ENCODE results near the gene ROR2.

The ROR2 gene

GRCh38 chr9:91583966-91584365, 366.1 kb downstream of the ROR2 start:
- FAIRE-seq = no peak
- TF ChIP-seq TAF1 (IDR thresholded peaks at IDR 0.05; ENCODE audit: borderline replicate concordance, low read depth, low read length) (no peak), POLR2A (IDR thresholded peaks at IDR 0.05; ENCODE audit: low read depth, low read length) (no peak), POLR2AphosphoS5 (IDR thresholded peaks at IDR 0.05; ENCODE audit: low read depth, low read length) (no peak)
- no peak for DNase-seq (ENCODE audit: insufficient read length)

DNA sequence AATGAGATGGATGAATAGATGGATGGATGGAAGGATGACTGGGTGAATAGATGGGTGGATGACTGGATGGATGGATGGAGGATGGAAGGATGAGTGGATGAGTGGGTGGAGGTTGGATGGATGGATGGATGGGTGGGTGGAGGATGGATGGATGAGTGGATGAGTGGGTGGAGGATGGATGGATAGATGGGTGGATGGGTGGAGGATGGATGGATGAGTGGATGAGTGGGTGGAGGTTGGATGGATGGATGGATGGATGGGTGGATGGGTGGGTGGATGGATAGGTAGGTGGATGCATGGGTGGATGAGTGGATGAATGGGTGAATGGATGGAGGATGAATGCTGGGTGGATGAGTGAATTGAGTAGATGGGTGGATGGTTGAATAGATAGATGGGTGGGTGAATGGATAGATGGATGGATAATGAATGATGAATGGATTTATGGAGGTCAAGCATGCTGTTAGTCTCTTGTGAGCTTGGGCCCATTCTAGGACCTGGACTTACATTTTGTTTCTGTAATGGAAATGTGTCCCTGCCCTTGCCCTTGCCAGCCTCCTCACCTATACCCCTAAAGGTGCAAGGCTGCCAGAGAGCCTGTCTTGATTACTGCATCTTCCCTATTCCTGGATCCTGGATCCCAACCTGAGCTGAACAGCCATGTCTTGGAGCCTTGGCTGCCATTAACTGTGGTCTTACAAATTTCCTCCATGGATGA, 366.7 kb downstream of the ROR2 start:
- FAIRE-seq = no peak
- DNase-seq (ENCODE audit: insufficient read length) = no peak
- TF ChIP-seq POLR2A (IDR thresholded peaks at IDR 0.05; ENCODE audit: low read depth, low read length) = no peak
- no peak for TF ChIP-seq POLR2AphosphoS5 (IDR thresholded peaks at IDR 0.05; ENCODE audit: low read depth, low read length)
- no peak for TF ChIP-seq TAF1 (IDR thresholded peaks at IDR 0.05; ENCODE audit: borderline replicate concordance, low read depth, low read length)

- no peak for FAIRE-seq
Observed at GRCh38 chr9:91582181-91582580, 367.8 kb downstream of the ROR2 start.

GRCh38 chr9:91580136-91580535, 369.9 kb downstream of the ROR2 start:
- TF ChIP-seq POLR2A (IDR thresholded peaks at IDR 0.05; ENCODE audit: low read depth, low read length) = no peak
- TF ChIP-seq TAF1 (IDR thresholded peaks at IDR 0.05; ENCODE audit: borderline replicate concordance, low read depth, low read length) = no peak
- TF ChIP-seq POLR2AphosphoS5 (IDR thresholded peaks at IDR 0.05; ENCODE audit: low read depth, low read length) = no peak
- FAIRE-seq (no peak), DNase-seq (ENCODE audit: insufficient read length) (no peak)

More at GRCh38 chr9:91582181-91582580, 367.8 kb downstream of the ROR2 start:
- TF ChIP-seq POLR2A (IDR thresholded peaks at IDR 0.05; ENCODE audit: low read depth, low read length) (no peak), TAF1 (IDR thresholded peaks at IDR 0.05; ENCODE audit: borderline replicate concordance, low read depth, low read length) (no peak), POLR2AphosphoS5 (IDR thresholded peaks at IDR 0.05; ENCODE audit: low read depth, low read length) (no peak)
- DNase-seq (ENCODE audit: insufficient read length) = no peak

DNA sequence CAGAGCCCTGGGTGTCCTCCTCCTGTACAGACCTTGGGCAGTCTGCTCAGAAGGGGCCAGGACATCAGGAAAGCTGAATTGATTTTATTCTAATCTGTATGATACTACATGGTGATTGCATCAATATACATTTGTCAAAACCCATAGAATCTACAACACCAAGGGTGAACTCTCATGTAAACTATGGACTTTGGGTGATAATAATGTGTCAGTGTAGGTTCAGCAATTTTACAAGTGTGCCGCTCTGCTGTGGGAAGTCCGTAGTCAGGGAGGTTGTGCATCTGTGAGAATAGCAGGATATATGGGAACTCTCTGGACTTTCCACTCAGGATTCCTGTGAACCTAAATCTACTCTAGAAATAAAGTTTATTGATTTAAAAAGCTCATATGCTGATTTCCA, 371.1 kb downstream of the ROR2 start:
- TF ChIP-seq POLR2AphosphoS5 (IDR thresholded peaks at IDR 0.05; ENCODE audit: low read depth, low read length) (no peak), TAF1 (IDR thresholded peaks at IDR 0.05; ENCODE audit: borderline replicate concordance, low read depth, low read length) (no peak), POLR2A (IDR thresholded peaks at IDR 0.05; ENCODE audit: low read depth, low read length) (no peak)
- no peak for DNase-seq (ENCODE audit: insufficient read length)
- FAIRE-seq = no peak

DNA sequence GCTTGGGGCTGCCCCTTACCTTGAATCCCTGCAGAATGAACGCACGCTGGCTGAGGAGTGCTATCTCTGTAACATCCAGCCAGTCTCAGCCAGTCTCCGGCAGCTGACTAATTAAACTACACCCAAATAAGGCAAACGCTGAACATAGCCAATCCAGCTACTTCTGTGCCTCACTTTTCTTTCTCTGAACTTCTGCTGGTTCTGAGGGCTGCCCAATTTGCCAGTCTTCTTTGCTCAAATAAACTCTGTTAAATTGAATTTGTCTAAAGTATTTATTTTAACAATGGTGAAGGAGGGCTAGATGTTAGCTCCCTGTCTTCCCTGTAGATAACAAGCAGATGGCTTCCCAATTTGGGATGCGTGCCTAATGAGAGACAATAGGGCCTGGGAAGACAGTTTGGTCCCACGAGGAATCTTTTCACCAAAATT, 372.4 kb downstream of the ROR2 start:
- TF ChIP-seq TAF1 (IDR thresholded peaks at IDR 0.05; ENCODE audit: borderline replicate concordance, low read depth, low read length) (no peak), POLR2AphosphoS5 (IDR thresholded peaks at IDR 0.05; ENCODE audit: low read depth, low read length) (no peak), POLR2A (IDR thresholded peaks at IDR 0.05; ENCODE audit: low read depth, low read length) (no peak)
- no peak for DNase-seq (ENCODE audit: insufficient read length)
- FAIRE-seq = no peak

DNA sequence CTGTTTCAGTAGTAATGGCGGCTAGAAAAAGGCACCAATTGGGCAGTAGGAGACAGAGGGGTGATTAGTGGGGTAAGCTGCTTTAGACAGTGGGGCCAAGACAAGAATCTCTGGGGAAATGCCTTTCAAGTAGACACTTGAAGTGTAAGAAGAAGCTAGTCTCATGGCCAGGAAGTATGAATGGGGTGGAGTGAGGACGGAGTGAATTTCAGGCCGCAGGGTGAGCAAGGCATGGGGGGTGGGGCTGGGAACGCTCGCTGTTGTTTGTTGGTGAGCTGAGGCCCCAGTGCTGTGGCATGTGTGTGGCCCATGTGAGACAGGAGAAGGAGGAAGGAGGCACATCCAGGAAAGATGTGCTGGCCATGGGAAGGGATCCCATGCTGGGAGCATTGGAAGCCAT, 377.2 kb downstream of the ROR2 start:
- no peak for DNase-seq (ENCODE audit: insufficient read length)
- FAIRE-seq = no peak
- TF ChIP-seq TAF1 (IDR thresholded peaks at IDR 0.05; ENCODE audit: borderline replicate concordance, low read depth, low read length) (no peak), POLR2AphosphoS5 (IDR thresholded peaks at IDR 0.05; ENCODE audit: low read depth, low read length) (no peak)

DNA sequence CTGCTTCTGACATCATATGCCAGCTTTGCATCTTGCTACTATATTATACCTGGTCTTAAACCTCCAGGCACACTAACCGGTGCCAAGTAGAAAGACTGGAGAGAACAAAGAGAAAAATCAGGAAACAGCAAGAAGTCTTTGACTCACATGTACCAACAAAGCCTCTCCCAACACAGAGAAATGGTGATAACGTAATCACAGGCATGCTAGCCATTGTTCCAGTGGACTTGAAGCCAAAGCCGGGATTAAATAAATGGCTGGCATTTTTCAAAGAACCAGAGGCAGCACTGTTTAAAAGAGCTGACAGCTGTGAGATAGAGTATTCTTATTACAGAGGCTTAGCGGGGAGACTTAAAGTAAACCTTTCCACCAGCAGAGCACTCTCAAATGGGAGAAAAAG, 378.0 kb downstream of the ROR2 start:
- TF ChIP-seq POLR2A (IDR thresholded peaks at IDR 0.05; ENCODE audit: low read depth, low read length) = no peak
- no peak for TF ChIP-seq TAF1 (IDR thresholded peaks at IDR 0.05; ENCODE audit: borderline replicate concordance, low read depth, low read length)
- TF ChIP-seq POLR2AphosphoS5 (IDR thresholded peaks at IDR 0.05; ENCODE audit: low read depth, low read length) = no peak
- FAIRE-seq (no peak), DNase-seq (ENCODE audit: insufficient read length) (no peak)

DNA sequence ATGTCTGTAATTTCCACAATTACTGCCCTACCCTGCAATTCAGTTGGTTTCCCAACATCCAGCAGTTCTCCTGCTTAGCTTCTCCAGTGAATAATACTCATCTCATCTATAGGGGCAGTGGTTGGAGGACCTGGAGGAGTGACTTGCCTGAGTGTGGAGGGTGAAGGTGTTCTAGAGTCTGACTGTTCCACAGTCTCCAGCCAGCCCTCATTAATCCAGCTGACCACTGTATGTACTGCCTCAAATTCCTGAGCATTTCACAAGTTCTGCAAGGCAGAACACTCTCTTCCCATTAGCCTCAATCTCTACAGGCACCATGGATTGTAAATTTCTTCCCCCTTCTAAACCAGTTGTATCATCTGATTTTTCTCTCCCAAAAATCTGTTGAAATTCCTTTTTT, 379.0 kb downstream of the ROR2 start:
- DNase-seq (ENCODE audit: insufficient read length) (no peak), FAIRE-seq (no peak)
- TF ChIP-seq POLR2AphosphoS5 (IDR thresholded peaks at IDR 0.05; ENCODE audit: low read depth, low read length) = no peak
- TF ChIP-seq POLR2A (IDR thresholded peaks at IDR 0.05; ENCODE audit: low read depth, low read length) = no peak
- no peak for TF ChIP-seq TAF1 (IDR thresholded peaks at IDR 0.05; ENCODE audit: borderline replicate concordance, low read depth, low read length)

DNA sequence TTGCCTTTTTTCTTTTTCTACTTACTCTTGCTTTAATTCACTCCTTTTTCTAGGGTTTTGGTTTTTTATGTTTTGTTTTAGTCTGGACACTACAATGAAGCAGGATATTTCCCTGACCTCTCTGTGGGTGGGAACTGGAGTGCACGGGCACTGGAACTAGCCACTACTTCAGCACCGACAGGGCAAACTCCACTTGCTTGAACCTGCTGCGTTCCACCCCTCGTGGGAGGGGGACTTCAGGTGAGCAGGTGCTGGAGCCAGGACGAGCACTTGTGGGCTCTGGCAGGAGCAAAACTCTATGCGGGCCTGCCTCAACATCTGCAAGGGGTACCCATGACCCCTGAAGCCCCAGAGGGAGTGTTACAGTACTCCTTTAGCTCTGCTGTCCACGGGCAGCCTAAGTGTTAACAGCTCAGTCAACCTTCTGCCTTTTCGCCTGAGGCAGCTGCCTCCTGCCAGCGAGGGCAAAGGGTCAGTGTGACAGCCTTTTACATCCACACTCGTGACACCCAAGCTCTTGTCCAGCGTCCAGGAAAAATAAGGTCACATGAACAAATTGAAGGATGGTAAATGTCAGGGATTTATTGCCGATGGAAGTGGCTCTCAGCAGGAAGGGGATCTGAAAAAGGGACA, 382.3 kb downstream of the ROR2 start:
- TF ChIP-seq TAF1 (IDR thresholded peaks at IDR 0.05; ENCODE audit: borderline replicate concordance, low read depth, low read length) (no peak), POLR2A (IDR thresholded peaks at IDR 0.05; ENCODE audit: low read depth, low read length) (no peak), POLR2AphosphoS5 (IDR thresholded peaks at IDR 0.05; ENCODE audit: low read depth, low read length) (no peak)
- DNase-seq (ENCODE audit: insufficient read length) = no peak
- no peak for FAIRE-seq

DNA sequence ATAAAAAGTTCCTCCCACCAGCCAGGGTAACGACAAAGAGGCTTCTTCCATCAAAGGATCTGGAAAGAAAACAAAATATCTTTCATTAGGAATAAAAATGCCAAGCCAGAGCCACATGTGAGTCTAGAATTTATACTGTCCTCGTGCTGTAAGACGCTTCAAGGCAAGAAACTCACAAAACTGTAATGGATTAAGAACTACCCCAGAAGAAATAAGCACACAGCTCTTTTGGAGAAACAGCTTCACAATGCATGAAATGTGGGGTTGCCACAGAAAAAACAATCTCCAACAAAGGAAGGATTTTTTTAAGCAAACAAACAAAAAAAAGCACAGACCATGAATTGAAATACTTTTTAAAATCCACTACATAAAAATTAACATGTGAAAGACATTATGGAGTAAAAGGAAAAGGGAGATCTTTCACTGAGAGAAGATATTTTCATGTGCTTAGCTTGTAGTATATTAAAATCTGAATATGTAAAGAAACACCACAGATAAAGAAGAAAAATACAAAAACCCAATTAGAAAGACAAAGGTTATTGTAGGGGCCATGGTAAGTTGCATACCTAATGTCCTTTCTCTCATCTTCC, 385.9 kb downstream of the ROR2 start:
- FAIRE-seq = no peak
- TF ChIP-seq POLR2AphosphoS5 (IDR thresholded peaks at IDR 0.05; ENCODE audit: low read depth, low read length) (no peak), TAF1 (IDR thresholded peaks at IDR 0.05; ENCODE audit: borderline replicate concordance, low read depth, low read length) (no peak), POLR2A (IDR thresholded peaks at IDR 0.05; ENCODE audit: low read depth, low read length) (no peak)
- no peak for DNase-seq (ENCODE audit: insufficient read length)

DNA sequence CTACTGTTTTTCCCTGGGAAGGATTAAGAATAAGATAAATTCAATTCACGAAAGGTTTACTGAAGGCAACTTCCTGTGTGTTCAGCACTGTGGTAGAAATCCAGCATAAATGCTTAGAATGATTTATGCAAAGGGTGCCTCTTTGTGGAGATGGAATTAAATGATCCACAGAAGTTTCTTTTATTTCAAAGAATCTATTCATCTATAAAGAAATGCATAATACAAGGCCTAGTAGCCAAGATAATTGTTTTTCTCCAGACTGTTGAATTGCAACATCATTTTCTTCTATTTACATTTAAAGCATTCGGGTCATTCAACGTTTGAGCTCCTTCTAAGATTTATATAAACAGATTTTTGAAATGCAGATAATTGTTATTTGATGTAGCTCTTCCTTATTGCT, 387.6 kb downstream of the ROR2 start:
- no peak for FAIRE-seq
- no peak for DNase-seq (ENCODE audit: insufficient read length)
- TF ChIP-seq POLR2A (IDR thresholded peaks at IDR 0.05; ENCODE audit: low read depth, low read length) (no peak), POLR2AphosphoS5 (IDR thresholded peaks at IDR 0.05; ENCODE audit: low read depth, low read length) (no peak), TAF1 (IDR thresholded peaks at IDR 0.05; ENCODE audit: borderline replicate concordance, low read depth, low read length) (no peak)

All from GM12892 (cell line).